ENCODE measurements around the gene KATNB1.

Gene KATNB1

GRCh38 chr16:57720142-57720575 is 15.4 kb upstream of the KATNB1 start (continued):
- TF ChIP-seq ZNF8 (CRISPR knock-in tag; IDR thresholded peaks at IDR 0.05) (no peak), CREB5 (CRISPR knock-in tag; IDR thresholded peaks at IDR 0.05; ENCODE audit: low read depth) (no peak), OSR1 (CRISPR knock-in tag; IDR thresholded peaks at IDR 0.05) (no peak), ESRRG (CRISPR knock-in tag; IDR thresholded peaks at IDR 0.05) (no peak), ZNF70 (CRISPR knock-in tag; IDR thresholded peaks at IDR 0.05) (no peak), PPARA (CRISPR knock-in tag; IDR thresholded peaks at IDR 0.05; ENCODE audit: borderline replicate concordance) (no peak), PATZ1 (CRISPR knock-in tag; IDR thresholded peaks at IDR 0.05; ENCODE audit: borderline replicate concordance) (no peak), ZFP3 (CRISPR knock-in tag; IDR thresholded peaks at IDR 0.05) (no peak)
- TF ChIP-seq, protein P1, sequence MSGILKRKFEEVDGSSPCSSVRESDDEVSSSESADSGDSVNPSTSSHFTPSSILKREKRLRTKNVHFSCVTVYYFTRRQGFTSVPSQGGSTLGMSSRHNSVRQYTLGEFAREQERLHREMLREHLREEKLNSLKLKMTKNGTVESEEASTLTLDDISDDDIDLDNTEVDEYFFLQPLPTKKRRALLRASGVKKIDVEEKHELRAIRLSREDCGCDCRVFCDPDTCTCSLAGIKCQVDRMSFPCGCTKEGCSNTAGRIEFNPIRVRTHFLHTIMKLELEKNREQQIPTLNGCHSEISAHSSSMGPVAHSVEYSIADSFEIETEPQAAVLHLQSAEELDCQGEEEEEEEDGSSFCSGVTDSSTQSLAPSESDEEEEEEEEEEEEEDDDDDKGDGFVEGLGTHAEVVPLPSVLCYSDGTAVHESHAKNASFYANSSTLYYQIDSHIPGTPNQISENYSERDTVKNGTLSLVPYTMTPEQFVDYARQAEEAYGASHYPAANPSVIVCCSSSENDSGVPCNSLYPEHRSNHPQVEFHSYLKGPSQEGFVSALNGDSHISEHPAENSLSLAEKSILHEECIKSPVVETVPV (CRISPR knock-in tag; IDR thresholded peaks at IDR 0.05): no peak

DNA sequence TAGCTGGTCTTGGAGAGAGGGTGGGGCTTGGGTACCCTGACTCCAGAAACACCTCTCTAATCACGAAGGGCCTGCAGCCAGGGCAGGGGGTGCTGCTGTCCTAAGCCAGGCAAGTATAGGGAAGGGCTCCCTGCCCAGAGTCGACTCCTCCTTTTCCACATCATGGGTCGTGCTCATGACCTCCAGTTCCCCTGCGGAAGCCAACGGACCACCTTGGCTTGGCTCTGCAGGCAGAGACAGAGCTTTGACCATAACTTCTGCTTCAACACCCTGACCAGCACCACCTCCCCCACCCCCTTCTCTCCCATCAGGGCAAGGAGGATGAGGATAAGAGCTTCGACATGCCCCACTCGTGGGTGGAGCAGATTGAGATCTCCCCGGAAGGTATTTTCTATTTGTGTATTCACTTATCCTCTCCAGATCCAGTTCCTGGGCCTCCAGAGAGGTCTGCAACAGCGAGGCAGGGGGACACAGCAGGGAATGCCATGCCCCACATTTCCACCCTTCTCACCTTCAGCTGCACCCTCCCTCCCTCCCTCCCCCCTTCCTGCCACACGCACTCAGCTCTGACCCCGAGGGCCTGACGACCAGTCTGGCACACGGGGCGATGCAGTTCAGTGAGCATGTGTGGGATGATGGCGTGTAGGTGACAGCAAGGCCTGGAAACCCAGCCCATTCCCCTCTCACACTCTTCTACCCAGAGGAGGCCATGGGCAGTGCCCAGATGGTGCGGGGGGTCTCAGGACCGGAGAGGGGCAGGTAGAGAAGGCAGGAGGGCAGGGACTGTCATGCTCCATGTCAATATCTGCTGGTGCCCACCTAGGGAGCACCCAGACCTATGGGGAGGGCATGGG is 14.0 kb upstream of the KATNB1 start:
- ATAC-seq: no peak
- no peak for TF ChIP-seq GLIS3 (CRISPR knock-in tag; IDR thresholded peaks at IDR 0.05)
- no peak for TF ChIP-seq ZNF70 (CRISPR knock-in tag; IDR thresholded peaks at IDR 0.05)
- TF ChIP-seq ZFP30 (CRISPR knock-in tag; IDR thresholded peaks at IDR 0.05): no peak
- no peak for TF ChIP-seq BACH2 (CRISPR knock-in tag; IDR thresholded peaks at IDR 0.05; ENCODE audit: borderline replicate concordance)
- TF ChIP-seq CSDC2 (CRISPR knock-in tag; IDR thresholded peaks at IDR 0.05): no peak
- TF ChIP-seq, protein P2, sequence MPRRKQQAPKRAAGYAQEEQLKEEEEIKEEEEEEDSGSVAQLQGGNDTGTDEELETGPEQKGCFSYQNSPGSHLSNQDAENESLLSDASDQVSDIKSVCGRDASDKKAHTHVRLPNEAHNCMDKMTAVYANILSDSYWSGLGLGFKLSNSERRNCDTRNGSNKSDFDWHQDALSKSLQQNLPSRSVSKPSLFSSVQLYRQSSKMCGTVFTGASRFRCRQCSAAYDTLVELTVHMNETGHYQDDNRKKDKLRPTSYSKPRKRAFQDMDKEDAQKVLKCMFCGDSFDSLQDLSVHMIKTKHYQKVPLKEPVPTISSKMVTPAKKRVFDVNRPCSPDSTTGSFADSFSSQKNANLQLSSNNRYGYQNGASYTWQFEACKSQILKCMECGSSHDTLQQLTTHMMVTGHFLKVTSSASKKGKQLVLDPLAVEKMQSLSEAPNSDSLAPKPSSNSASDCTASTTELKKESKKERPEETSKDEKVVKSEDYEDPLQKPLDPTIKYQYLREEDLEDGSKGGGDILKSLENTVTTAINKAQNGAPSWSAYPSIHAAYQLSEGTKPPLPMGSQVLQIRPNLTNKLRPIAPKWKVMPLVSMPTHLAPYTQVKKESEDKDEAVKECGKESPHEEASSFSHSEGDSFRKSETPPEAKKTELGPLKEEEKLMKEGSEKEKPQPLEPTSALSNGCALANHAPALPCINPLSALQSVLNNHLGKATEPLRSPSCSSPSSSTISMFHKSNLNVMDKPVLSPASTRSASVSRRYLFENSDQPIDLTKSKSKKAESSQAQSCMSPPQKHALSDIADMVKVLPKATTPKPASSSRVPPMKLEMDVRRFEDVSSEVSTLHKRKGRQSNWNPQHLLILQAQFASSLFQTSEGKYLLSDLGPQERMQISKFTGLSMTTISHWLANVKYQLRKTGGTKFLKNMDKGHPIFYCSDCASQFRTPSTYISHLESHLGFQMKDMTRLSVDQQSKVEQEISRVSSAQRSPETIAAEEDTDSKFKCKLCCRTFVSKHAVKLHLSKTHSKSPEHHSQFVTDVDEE (CRISPR knock-in tag; IDR thresholded peaks at IDR 0.05): no peak
- no peak for TF ChIP-seq ZNF8 (CRISPR knock-in tag; IDR thresholded peaks at IDR 0.05)
- TF ChIP-seq ARNTL (CRISPR knock-in tag; IDR thresholded peaks at IDR 0.05; ENCODE audit: borderline replicate concordance, low read depth): no peak
- no peak for TF ChIP-seq SNAI2 (CRISPR knock-in tag; IDR thresholded peaks at IDR 0.05)
- no peak for TF ChIP-seq ZFP3 (CRISPR knock-in tag; IDR thresholded peaks at IDR 0.05)
- TF ChIP-seq OSR1 (CRISPR knock-in tag; IDR thresholded peaks at IDR 0.05): no peak
- TF ChIP-seq TOX (CRISPR knock-in tag; IDR thresholded peaks at IDR 0.05; ENCODE audit: borderline replicate concordance): no peak

DNA sequence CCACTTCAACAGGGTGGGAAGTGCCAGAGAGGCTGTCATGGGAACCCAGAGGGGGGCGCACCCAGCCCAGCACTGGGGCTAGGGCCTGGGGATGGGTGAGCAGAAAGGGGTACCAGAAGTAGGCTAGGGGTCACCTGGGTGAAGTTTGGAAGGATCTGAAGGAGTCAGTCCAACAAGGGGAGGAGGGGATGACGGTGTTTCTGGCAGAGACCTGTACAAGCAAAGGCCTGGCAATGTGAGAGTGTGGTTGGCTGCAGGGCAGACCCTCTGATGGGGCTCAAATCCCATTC is 13.4 kb upstream of the KATNB1 start:
- ATAC-seq: no peak

More for the DNA sequence above, 13.4 kb upstream of the KATNB1 start:
- TF ChIP-seq ZC3H10 (CRISPR knock-in tag; IDR thresholded peaks at IDR 0.05) (no peak), BACH2 (CRISPR knock-in tag; IDR thresholded peaks at IDR 0.05; ENCODE audit: borderline replicate concordance) (no peak), ZNF70 (CRISPR knock-in tag; IDR thresholded peaks at IDR 0.05) (no peak), ESRRG (CRISPR knock-in tag; IDR thresholded peaks at IDR 0.05) (no peak), TCF4 (CRISPR knock-in tag; IDR thresholded peaks at IDR 0.05; ENCODE audit: borderline replicate concordance) (no peak), CSDC2 (CRISPR knock-in tag; IDR thresholded peaks at IDR 0.05) (no peak)
- TF ChIP-seq, protein P1 (CRISPR knock-in tag; IDR thresholded peaks at IDR 0.05): no peak
